ENCODE measurements around the gene STK11IP.
"Not testable (repeated sequence)": the region's sequence is repeated elsewhere in the genome, so short reads cannot be mapped to it uniquely, and the experiment has no call there.

STK11IP gene

GRCh38 chr2:219648963-219649362, 51.3 kb downstream of the STK11IP start:
- DNase-seq (ENCODE audit: low read depth, low spot score) = no peak

- no peak for DNase-seq (ENCODE audit: low read depth, low spot score)
These were observed 53.0 kb downstream of the STK11IP start for GRCh38 chr2:219650426-219651248.

- not testable (repeated sequence) for DNase-seq (ENCODE audit: low read depth, low spot score)
These were observed 54.0 kb downstream of the STK11IP start for GRCh38 chr2:219651656-219652055.

DNA sequence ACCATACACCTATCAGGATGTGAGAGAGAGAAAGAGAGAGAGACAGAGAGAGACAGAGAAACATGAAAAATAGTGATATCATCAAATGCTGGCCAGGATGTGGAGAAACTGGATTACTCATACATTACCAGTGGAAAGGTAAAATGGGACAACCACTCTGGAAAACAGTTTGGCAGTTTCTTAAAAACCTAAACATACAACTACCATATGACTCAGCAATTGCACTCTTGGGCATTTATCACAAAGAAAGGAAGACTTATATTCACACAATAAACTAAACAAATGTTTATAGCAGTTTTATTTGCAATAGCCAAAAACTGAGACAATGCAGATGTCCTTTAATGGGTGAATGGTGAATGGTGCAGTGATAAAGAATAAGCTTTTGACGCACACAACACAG, 58.9 kb downstream of the STK11IP start:
- no peak for DNase-seq (ENCODE audit: low read depth, low spot score)

- DNase-seq (ENCODE audit: low read depth, low spot score) = no peak
These were observed 60.7 kb downstream of the STK11IP start for GRCh38 chr2:219658196-219658846.

DNA sequence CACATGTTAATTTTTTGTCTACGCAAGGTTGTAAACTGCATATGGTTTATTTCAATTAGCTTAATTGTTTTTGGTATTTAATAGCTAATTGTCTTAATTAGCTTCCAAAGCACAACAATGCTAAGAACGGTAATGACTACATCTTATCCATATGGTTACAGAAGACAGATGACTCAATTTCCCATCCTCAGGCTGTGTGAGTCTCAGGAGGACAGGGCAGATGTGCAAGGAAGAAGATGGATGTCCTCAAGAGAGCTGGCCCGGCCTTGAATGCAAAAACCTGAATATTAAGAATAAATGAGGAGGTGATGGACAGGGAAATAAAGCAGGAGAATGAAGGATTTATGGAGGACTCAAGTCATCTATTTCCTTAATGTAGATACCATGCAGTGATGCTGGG, 61.2 kb downstream of the STK11IP start:
- DNase-seq (ENCODE audit: low read depth, low spot score) = no peak

DNA sequence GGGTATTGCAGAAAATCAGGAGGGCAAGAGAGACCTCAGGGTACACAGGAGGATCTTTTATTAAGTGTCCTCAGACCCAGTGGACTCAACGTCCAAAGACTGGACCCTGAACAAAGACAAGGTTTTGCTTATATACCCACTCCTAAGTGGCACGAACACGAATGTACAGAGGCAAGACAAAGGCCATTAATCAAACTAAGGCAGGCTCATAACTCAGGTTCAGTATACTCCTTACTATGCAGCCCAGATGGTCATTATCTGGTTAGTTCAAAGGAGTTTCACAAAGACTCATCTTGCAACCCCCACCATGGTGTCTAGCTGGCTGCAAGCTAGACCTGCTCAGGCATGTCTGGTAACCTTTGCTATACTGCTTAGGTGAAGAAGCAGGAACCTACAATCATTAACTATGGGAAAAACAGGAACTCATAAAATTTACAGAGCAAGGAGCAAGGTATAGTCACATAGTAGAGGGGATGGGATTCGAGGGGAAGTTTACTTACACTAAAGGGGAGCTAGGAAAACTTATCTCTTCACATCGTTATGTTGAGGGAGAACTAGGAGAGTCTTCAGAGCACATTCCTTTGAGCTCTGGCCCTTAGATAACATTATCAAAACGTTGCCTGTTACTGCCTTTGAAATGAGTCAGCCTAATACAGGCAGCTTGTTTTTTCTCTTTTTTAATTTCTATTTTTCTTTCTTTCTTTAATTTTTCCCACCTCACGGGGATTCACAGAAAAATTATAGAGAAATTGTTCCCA, 63.7 kb downstream of the STK11IP start:
- no peak for DNase-seq (ENCODE audit: low read depth, low spot score)

GRCh38 chr2:219661955-219662395, 64.3 kb downstream of the STK11IP start:
- no peak for DNase-seq (ENCODE audit: low read depth, low spot score)

DNA sequence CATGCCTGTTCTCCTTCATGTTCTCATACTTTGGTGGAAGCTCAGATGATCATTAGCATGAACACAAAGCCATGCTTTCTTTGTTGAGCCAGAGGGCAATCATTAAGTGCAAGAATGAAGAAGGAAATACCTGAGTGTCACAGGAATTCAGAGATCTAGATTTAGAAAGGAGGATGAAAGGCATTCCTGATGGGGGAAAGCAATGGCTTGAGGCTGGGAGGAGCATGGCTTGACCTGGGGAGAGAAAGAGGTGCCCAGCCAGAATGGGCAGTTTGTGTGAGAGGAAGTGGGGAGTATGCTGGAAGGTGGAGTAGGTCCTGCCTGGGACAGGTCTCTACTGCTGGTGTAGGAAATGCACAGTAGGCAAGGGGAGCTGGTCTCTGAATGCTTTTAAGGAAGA, 64.9 kb downstream of the STK11IP start:
- no peak for DNase-seq (ENCODE audit: low read depth, low spot score)

GRCh38 chr2:219663116-219663762, 65.6 kb downstream of the STK11IP start:
- no peak for DNase-seq (ENCODE audit: low read depth, low spot score)

DNA sequence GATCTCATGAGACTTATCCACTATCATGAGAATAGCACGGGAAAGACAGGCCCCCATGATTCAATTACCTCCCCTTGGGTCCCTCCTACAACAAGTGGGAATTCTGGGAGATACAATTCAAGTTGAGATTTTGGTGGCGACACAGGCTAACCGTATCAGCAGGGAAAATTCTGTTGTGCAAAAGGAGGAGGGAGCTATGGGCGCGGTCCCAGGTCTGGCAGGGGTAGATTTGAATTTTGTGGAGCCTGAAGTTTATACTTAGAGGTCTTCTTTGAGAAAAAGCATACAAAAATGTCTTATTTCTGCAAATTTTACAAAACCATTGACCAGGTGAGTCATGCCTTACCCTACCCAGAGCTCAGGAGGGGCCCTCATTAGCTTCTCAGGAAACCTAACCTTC, 66.4 kb downstream of the STK11IP start:
- no peak for DNase-seq (ENCODE audit: low read depth, low spot score)

- DNase-seq (ENCODE audit: low read depth, low spot score) = no peak
These were observed 67.3 kb downstream of the STK11IP start for GRCh38 chr2:219664944-219665343.

GRCh38 chr2:219665926-219666325, 68.3 kb downstream of the STK11IP start:
- DNase-seq (ENCODE audit: low read depth, low spot score) = no peak
